ENCODE data around the gene ECM1.

DNA sequence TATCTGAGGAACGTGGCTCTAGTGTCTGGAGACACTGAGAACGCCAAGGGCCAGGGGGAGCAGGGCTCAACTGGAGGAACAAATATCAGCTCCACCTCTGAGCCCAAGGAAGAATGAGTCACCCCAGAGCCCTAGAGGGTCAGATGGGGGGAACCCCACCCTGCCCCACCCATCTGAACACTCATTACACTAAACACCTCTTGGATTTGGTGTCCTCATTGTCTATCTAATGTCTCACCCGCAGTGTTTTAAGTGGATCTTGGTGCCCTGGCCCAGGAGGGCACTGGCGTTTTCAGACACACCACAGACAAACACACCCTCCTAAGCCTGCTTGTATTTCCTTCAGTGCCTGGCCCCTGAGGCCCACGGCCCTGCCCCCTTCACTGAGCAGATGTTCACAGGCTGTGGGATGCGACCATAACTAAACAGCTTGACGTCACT, 5.5 kb downstream of the ECM1 start:
- TF ChIP-seq, protein P1, sequence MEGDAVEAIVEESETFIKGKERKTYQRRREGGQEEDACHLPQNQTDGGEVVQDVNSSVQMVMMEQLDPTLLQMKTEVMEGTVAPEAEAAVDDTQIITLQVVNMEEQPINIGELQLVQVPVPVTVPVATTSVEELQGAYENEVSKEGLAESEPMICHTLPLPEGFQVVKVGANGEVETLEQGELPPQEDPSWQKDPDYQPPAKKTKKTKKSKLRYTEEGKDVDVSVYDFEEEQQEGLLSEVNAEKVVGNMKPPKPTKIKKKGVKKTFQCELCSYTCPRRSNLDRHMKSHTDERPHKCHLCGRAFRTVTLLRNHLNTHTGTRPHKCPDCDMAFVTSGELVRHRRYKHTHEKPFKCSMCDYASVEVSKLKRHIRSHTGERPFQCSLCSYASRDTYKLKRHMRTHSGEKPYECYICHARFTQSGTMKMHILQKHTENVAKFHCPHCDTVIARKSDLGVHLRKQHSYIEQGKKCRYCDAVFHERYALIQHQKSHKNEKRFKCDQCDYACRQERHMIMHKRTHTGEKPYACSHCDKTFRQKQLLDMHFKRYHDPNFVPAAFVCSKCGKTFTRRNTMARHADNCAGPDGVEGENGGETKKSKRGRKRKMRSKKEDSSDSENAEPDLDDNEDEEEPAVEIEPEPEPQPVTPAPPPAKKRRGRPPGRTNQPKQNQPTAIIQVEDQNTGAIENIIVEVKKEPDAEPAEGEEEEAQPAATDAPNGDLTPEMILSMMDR (IDR thresholded peaks at IDR 0.05; ENCODE audit: poor library complexity), result no peak
- TF ChIP-seq EZH2phosphoT487 (IDR thresholded peaks at IDR 0.05; ENCODE audit: low read depth, severe bottlenecking, unreplicated experiment) (no peak), EZH2 (IDR thresholded peaks at IDR 0.05; ENCODE audit: borderline replicate concordance) (no peak)
